ENCODE data around the gene DBI.

DNA sequence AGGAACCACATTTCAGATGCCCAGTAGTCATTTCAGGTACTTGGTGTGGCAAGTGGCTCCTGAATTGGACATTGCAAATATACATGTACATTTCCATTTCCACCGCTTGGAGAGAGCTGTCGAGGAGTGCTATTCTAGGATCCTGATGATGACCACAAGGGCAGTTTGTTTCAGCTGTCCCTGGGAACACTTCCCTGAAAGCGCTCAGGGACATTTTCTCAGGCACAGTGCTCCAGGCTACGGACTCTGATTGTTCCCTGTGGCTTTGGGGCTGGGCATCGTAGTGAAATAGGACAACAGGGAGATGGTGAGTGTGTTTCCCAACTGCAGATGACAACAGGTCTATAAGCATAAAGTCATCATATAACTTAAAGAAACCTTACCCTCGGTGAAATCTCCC, 3.1 kb downstream of the DBI start:
- TF ChIP-seq, protein P1, sequence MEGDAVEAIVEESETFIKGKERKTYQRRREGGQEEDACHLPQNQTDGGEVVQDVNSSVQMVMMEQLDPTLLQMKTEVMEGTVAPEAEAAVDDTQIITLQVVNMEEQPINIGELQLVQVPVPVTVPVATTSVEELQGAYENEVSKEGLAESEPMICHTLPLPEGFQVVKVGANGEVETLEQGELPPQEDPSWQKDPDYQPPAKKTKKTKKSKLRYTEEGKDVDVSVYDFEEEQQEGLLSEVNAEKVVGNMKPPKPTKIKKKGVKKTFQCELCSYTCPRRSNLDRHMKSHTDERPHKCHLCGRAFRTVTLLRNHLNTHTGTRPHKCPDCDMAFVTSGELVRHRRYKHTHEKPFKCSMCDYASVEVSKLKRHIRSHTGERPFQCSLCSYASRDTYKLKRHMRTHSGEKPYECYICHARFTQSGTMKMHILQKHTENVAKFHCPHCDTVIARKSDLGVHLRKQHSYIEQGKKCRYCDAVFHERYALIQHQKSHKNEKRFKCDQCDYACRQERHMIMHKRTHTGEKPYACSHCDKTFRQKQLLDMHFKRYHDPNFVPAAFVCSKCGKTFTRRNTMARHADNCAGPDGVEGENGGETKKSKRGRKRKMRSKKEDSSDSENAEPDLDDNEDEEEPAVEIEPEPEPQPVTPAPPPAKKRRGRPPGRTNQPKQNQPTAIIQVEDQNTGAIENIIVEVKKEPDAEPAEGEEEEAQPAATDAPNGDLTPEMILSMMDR (IDR thresholded peaks at IDR 0.05; ENCODE audit: poor library complexity): no peak
- TF ChIP-seq EZH2phosphoT487 (IDR thresholded peaks at IDR 0.05; ENCODE audit: low read depth, severe bottlenecking, unreplicated experiment) (no peak), EZH2 (IDR thresholded peaks at IDR 0.05; ENCODE audit: borderline replicate concordance) (no peak)
